H54 (cell line): ENCODE measurements around the gene PCCA.
A peak's percentile ranks its signal among the peaks of the same experiment; 100 is the strongest.

Experiments
- DNase-seq: peaks from one replicate; pipeline ENCODE4 v3.0.0; 2011; ENCODE audit warnings: low spot score, mixed read lengths; ENCODE audit not compliant: insufficient read length
- FAIRE-seq: peaks from 3 replicates; lab custom pipeline; 2011; peaks lifted over from hg19 to GRCh38; lab: Jason Lieb, UNC
- POLR2A ChIP-seq: IDR thresholded peaks from 2 replicates; pipeline ENCODE4 v1.6.1; 2011; ENCODE audit warnings: low read depth, mild to moderate bottlenecking, low read length

Gene PCCA

DNA sequence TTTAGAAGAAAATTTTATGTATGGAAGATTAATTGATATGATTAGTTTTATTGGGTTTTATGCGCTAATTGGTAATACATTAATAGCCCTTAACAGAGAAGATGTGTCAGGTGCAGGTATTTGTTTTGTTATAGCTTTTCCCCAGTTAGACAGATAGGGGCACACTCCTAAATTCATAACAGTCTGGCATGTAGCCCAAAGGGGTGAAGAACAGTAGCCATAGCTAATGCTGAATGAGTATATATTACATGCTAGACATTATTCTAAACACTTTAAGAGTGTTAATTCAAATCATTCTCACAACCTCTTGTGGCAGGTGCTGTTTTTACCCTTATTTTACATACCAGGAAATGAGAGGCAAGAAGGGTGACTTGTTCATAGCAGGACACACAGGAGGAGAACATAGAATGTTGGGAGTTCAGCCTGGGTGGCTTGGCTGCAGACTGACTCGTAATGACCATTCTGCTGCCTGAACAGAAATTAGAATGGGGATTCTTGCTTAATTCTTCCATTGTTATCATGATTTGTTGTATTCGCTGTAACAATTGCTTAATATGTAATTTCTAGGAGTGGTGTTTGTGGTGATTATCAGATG is 20.1 kb downstream of the PCCA start:
- no peak for TF ChIP-seq POLR2A
- no peak for DNase-seq
- FAIRE-seq = peak; percentile 98

DNA sequence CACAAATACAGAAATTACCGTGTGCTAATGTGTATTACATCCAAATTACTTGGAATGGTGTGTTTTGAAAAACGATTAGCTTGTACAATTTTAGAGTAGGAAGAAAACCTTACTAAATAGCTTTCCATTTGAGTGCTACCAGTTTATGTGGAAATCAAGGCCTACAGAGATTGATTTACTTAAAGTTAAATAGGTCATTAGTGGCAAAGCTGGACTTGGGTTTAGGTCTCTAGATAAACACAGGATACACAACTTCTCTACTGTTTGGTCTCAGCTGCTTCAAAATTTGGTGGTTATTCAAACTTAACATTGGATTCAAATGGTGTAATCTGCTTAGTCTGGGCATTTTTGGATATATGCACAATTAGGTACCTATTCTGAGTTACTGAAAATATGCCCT is 21.4 kb downstream of the PCCA start:
- DNase-seq = no peak
- no peak for TF ChIP-seq POLR2A
- peak; percentile 91 for FAIRE-seq

DNA sequence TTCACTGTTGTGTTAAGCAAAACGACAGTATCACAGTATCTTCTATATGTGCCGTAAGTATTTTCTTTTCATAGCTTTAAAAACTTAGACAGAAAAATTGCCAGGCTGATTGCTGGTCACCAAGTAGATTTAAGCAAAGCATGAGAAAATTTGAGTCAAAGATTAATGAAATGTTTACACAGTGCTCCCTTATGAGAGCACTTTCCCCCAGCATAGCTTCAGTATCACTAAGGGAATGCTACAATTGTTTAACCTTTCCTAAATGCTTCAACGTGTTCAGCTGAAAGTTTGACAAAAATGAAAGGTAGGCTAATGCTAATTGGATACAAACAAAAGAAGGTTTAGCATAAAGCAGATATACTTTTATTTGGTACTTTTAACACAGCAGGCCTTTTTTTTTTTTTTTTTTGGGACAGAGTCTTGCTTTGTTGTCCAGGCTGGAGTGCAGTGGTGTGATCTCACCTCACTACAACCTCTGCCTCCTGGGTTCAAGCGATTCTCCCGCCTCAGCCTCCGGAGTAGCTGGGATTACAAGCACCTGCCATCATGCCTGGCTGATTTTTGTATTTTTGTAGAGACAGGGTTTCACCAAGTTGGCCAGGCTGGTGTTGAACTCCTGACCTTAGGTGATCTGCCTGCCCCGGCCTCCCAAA is 23.4 kb downstream of the PCCA start:
- DNase-seq (no peak), FAIRE-seq (peak; percentile 90)

DNA sequence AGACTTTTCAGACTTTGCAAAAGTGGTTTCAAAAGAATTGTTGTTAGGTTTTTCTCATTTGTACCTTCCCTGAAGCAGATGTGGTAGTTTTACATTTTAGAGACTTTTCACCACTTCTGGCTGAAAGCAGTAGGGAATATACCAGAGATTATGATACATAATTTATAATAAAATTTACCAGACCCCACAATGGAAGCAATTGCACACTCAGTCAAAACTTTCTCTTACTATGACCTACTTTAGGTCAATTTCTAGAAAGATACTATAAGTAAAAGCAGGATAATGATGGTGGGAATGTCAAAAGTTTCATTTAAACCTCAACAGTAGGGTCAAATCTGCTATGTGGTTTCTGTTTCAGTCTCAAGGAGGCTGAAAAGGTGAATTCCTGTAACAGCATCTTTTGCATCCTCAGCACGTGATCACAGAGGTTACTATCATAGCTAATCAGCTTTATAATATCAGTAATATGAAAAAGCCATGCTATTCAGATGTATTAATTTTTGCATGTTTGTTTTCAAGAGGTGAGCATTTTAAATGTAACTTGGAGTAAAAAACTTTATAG is 26.9 kb downstream of the PCCA start:
- FAIRE-seq (peak; percentile 84), DNase-seq (no peak)
- TF ChIP-seq POLR2A = no peak

More for the DNA sequence above, 23.4 kb downstream of the PCCA start:
- no peak for TF ChIP-seq POLR2A

DNA sequence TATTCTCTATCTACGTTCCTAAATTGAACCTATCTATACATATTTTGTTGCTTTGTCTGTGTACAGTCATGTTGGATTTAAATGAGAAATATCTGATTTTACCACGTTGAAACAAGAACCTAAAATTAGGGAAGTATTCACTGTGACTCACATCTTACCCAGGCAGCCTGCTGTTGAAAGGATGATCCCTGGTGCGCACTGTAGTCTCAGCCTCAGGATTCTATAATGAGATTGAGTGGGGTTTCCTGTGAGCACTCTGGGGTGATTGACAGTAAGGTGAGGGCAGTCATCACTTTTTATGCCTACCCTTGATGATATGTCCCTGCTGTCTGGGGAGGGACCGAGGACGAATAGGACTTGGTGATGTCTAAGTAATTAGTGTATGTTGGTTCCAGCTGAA is 35.4 kb downstream of the PCCA start:
- no peak for TF ChIP-seq POLR2A
- peak; percentile 98 for FAIRE-seq
- no peak for DNase-seq

DNA sequence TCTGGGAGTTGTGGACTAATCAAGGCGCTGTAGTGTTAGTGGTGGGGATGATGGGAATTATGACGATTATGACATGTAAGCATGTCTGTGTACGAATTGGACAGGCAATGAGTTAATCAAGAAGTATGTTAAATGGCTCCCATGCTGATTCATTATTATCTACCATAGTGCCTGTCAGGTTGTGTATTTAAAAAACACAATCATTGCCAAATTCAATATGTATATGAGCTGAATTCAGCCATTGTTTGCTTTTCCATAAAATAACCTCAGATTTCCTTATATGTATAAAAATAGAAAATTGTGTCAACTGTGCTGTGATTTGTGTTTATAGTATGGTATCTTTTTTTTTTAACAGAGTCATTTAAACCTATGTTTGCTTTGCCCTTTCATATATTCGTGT is 37.1 kb downstream of the PCCA start:
- no peak for TF ChIP-seq POLR2A
- DNase-seq = no peak
- peak; percentile 62 for FAIRE-seq

DNA sequence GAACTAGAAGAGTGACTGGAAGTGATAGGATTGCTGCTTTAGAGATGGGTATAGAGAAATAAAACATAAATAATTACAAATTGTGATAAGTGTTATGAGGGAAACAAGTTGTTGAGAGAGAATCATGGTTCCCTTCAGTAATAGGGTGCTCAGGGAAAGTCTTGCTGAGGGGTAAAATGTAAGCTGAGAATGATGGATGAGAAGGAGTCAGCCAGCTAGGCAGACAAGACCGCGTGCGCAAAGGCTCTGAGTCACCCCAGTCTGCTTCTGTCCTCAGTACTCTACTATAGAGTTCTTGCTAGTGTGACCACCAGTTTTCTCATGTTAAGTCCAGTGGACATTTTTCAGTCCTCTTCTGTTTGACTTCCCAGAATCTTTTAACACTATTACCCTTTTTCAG is 39.5 kb downstream of the PCCA start:
- peak; percentile 38 for DNase-seq
- TF ChIP-seq POLR2A = no peak
- peak; percentile 99 for FAIRE-seq

DNA sequence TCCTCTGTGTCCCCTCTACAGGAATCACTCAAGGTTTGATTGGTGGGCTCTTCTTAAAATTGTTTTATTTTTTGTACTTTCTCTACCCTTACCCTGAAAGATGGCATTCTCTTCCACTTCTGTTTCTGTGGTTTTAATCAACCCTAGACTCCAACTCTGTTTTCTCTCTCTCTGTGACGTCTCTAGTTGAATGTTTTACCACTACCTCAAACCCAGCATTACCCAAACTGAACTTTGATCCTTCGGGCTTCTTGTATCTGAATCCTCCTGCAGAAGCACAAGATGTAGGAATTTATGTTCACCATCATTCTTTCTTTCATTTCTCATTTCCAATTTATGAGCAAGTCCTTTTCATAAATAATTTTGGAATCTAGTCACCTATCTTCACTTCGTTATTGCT is 39.9 kb downstream of the PCCA start:
- TF ChIP-seq POLR2A = no peak
- FAIRE-seq (no peak), DNase-seq (no peak)

DNA sequence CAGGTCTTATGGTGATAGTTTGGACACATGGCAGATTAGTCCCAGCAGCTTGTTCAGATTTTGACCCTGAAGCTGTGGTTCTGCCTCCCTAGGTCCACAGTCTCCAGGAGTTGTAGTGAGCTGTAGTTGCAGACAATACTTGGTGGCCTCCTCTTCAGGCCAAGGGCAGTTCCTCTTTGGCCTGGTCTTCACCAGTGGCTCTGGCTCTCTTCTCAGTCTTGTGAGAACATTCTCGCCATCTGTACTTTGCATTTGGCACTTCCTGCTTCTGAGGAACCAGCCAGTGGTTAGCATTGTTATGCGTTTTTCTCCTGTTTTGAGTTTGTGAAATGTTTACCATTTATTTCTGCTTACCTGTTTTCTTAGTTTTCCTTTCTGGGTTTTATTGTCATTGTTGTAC is 40.7 kb downstream of the PCCA start:
- DNase-seq (no peak), FAIRE-seq (no peak)
- TF ChIP-seq POLR2A = no peak

DNA sequence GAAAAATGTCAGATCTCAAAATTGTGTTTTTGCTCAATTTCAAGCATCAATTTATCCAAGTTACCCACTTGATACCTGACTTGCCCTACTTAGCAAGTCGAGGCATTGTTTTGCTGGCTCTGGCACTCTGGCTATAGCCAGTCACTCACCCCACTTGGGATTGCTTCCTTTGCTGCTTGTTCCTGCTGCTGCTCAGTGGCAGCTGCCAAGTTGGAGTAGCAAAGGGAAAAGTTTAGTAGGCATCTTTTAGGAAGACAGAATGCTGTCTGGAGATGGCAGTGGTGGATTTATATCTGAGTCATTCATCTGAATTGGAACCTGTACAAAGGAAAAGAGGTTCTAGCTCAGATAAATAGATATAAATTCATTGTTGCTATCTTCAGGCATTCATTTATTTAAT is 41.2 kb downstream of the PCCA start:
- TF ChIP-seq POLR2A = no peak
- FAIRE-seq = peak; percentile 94
- no peak for DNase-seq

DNA sequence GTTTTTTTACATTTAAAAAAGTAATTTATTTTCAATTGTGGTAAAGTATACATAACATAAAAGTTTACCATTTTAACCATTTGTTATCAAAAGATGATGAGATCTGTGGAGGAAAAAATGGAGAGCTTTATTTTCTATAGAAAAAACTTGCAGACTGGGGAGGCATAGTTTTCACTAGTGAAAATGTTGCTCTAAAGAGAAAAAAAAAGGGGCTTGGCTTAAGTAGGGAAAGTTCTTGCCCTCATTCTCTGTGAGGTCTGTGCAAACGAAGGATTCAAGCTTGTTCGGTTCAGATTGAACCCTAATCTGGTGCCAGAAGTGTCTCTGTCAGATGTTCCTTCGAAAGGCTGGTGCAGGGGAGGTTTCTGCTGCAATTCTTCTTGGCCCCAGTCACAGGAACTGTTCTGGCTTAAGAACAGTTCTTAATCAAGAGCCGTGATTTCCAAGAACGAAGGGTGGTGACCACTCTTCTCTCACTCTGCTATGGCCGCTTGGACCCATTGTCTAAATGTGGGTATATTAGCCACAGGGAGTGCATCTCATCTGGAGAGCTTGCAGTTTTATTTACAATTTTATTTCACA is 42.1 kb downstream of the PCCA start:
- FAIRE-seq (no peak), DNase-seq (no peak)
- no peak for TF ChIP-seq POLR2A

DNA sequence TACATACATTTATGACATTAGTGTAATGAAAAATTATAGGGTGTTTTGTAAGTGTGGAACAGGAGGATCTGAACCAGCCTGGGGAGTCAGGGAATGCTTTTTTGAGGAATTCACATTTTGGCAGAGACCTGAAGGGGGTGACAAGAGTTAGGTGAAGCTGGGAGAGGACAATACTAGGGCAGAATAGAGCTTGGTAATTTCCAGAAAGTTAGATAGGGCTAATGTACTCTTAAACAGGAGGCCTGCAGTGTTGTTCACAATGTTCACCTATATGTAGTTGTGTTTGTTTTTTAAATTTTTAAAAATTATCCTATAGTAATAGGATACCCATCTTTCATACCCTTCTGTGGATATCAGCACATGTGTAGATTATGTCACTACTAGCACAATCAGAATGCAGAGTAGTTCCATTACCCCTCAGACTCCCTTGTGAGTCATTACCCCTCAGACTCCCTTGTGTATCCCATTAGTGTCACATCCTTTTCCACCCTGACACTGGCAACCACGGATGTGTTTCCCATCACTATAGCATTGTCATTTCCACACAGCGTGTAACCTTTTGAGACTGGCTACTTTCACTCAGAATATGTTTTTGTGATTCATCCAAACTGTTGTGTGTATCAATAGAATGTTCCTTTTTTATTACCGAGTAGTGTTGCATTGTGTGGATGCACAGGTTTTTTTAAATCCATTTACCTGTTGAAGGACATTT is 43.1 kb downstream of the PCCA start:
- FAIRE-seq (peak; percentile 100), DNase-seq (peak; percentile 92)
- TF ChIP-seq POLR2A = no peak

DNA sequence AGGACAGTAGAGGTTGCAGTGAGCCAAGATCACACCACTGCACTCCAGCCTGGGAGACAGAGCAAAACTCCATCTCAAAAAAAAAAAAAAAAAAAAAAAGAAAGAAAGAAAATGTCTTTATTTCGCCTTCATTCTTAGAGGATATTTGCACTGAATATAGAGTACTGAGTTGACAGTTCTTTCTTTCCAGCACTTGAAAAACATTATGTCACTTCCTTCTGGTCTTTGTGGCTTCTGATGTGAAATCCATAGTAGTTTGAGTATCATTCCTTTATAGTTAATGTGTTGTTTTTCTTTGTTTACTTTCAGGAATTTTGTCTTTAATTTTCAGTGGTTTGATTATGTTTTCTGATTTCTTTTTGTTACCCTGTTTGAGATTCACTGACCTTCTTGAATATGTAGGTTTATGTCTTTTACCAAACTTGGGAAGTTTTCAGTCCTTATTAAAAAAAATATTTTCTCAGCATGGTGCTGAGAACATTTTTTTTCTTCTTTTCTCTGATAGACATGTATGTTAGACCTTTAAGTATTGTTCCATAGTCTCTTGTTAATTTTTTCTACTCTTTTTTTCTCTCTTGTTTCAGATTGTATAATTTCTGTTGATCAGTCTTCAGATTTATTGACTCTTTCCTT is 50.1 kb downstream of the PCCA start:
- FAIRE-seq (peak; percentile 62), DNase-seq (no peak)
- no peak for TF ChIP-seq POLR2A
